ENCODE data around the gene ZER1.
"Not testable (repeated sequence)": the region's sequence is repeated elsewhere in the genome, so short reads cannot be mapped to it uniquely, and the experiment has no call there.

ZER1 gene

DNA sequence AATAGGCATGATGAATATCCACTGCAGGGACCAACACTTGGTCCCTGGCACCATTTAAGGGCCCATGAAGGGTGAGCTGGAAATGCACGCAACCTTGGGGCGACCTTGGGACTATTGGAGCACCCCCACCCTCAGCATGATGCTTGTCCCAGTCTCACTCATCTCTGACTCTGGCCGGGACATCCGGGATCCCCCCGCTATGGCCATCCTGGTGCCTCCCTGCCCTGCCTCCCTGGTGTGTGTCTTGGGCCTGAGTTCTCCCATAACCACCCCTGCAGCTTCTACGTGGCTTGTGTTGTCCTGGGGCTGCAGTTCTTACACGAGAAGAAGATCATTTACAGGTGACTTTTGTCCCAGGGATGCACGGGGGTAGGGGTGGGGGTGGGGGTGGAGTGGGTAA, 53.7 kb downstream of the ZER1 start:
- in situ Hi-C loops (cut with MboI; ENCODE audit: low sequenced_read_pairs) = no loop called here

DNA sequence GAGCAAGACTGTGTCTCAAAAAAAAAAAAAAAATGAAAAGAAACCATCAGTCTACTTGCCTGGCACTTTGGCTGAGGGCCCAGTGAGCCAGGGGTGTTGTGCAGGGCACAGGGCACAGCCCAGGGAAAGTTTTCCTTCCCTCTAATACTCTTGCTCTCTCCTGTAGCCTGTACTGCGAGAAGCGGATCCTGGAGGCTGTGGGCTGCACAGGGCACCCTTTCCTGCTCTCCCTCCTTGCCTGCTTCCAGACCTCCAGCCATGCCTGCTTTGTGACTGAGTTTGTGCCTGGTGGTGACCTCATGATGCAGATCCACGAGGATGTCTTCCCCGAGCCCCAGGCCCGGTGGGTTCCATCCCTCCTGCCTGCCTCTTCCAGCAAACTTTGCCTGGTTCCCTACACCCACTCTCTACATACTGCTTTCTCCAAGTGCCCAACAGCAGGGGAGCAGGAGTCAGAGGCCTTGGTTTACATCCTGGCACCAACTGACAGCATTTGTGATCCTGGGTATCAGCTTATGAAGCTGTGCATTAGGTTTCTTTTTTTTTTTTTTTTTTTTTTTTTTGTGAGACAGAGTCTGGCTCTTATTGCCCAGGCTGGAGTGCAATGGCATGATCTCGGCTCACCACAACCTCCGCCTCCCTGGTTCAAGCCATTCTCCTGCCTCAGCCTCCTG, 55.0 kb downstream of the ZER1 start:
- in situ Hi-C loops (cut with MboI; ENCODE audit: low sequenced_read_pairs) = no loop called here

GRCh38 chr9:128715436-128715750, 56.3 kb downstream of the ZER1 start:
- in situ Hi-C loops (cut with MboI; ENCODE audit: low sequenced_read_pairs) = no loop called here

DNA sequence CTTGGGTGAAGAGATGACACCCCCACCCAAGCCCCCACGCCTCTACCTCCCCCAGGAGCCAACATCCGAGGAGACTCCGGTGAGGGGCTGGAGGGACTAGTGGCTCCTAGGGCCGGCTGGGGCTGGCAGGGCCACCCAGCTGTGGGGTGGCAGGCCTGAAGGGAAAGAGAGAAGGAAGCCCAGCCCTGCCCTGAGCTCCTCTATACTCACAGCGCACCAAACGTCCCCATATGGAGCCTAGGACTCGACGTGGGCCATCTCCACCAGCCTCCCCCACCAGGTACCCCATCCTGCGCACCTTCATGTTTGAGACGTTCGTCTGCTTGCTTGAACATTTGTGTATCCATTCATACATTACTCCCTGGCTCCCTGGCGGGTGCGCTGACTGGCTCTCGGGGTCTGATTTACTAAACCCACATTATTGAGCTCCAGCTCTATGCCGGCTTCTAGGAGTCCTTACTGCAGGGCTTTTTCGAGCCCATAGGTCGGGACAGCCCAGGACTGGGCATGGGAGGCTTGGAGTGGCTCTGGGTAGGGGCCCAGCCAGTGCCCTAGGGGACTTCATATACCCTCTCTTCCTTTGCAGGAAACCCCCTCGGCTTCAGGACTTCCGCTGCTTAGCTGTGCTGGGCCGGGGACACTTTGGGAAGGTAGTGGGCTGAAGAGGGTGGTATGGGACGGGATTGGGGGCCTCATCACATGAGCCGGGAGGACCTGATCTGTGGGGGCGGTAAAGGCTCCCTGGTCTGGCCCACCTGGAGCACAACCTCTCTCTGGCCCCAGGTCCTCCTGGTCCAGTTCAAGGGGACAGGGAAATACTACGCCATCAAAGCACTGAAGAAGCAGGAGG, 56.9 kb downstream of the ZER1 start:
- in situ Hi-C loops (cut with MboI; ENCODE audit: low sequenced_read_pairs) = no loop called here

DNA sequence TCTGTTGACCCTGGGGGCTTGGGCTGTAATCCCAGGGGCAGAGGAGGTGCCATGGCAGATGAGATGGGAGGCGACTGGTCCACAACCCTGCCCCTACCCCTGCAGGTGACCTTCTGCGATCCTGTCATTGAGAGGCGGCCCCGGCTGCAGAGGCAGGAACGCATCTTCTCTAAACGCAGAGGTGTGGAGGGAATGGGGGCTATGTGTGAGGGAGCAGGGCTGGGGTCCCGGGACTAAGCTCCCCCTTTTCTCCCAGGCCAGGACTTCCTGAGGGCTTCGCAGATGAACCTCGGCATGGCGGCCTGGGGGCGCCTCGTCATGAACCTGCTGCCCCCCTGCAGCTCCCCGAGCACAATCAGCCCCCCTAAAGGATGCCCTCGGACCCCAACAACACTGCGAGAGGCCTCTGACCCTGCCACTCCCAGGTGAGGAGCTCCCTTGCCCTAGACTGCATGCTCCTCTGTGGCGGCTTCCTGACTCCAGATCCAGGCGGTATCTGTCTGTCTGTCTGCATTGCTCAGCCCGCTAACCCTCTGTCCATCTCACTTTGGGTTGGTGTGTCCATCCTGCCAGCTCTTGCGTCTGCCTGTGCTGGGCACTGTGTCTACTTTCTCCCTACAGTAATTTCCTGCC, 57.7 kb downstream of the ZER1 start:
- in situ Hi-C loops (cut with MboI; ENCODE audit: low sequenced_read_pairs) = no loop called here

- in situ Hi-C loops (cut with MboI; ENCODE audit: low sequenced_read_pairs) = no loop called here
Measured at GRCh38 chr9:128713411-128713780, 58.3 kb downstream of the ZER1 start.

DNA sequence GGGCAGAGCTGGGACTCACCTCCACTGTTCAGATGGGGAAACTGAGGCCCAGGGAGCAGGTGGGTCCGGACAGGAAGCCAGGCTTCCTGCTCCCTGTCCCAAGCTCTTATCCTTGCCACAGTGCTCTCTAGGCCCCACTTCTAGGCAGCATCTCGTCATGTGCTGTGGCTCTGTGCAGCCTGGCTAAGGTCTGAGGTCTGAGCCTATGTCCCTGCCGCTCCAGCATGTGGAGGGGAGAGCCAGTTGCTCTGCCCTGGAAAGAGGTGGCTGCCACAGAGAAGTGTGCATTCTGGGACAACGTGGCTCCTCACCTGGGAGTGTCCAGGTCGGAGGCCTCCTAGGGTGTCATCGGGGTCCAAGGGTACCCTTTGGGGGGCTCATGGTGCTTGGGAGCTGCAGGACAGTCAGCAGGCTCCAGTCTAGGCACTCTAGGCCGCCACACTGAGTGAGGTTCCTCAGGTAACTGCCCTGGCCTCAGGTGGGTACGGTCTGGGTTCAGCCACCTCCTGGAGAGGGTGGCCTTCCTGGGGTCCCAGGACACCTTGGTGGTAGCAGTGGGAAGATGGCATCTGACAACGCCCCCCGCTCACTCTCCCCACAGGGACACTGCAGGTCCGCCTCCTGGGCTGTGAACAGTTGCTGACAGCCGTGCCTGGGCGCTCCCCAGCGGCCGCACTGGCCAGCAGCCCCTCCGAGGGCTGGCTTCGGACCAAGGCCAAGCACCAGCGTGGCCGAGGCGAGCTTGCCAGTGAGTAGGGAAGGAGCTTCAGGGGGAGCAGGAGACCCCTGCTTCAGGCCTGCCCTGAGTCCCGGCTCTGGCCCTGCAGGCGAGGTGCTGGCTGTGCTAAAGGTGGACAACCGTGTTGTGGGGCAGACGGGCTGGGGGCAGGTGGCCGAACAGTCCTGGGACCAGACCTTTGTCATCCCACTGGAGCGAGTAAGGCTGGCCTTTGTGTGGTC, 59.0 kb downstream of the ZER1 start:
- in situ Hi-C loops (cut with MboI; ENCODE audit: low sequenced_read_pairs) = no loop called here

DNA sequence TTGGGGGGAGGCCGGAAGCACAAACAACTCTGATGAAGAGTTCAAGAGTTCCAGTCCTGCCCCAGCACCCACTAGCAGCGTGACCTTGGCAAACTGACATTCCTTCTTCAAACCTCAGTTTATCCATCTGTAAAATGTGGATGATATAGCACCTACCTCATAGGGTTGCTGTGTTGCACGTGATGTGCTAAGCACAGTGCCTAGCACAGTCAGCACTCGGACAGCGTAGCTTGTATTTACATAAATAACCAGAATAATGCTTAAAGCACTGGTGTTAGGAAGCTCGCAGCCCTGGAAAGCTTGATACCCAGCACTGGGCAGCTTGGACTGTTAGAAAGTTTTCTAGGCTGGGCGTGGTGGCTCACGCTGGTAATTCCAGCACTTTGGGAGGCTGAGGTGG, 64.3 kb downstream of the ZER1 start:
- in situ Hi-C loops (cut with MboI; ENCODE audit: low sequenced_read_pairs) = no loop called here

- in situ Hi-C loops (cut with MboI; ENCODE audit: low sequenced_read_pairs) = no loop called here
Measured at GRCh38 chr9:128706671-128707381, 64.9 kb downstream of the ZER1 start.

GRCh38 chr9:128706045-128706444, 65.7 kb downstream of the ZER1 start:
- in situ Hi-C loops (cut with MboI; ENCODE audit: low sequenced_read_pairs) = no loop called here

DNA sequence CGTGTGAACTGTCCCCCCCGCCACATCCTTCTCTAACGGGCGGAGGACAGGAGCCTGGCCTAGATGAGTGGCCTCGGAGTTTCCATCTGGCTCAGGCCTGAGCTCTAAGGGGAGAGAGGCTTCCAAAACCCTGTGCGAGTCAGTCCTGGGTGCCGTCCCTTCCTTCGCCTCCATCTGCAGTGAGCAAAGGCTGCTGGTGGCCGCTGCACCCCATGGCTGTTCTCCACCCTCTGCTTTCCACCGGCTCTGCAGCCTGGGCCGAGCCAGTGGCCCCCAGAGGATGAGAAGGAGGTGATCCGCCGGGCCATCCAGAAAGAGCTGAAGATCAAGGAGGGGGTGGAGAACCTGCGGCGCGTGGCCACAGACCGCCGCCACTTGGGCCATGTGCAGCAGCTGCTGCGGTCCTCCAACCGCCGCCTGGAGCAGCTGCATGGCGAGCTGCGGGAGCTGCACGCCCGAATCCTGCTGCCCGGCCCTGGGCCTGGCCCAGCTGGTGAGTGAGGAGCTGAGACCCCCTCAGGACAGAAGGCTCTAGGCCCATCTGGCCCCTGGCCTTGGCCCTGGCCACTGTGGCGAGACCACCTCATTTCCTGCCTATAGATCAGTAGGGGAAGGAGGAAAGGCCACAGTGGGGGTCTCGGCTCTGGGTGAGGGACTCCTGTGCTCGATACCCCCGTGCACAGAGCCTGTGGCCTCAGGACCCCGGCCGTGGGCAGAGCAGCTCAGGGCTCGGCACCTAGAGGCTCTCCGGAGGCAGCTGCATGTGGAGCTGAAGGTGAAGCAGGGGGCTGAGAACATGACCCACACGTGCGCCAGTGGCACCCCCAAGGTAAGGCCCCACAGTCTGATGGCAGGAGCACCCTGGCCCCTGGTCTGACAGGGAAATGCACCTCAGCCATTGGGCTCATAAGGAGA, 66.4 kb downstream of the ZER1 start:
- in situ Hi-C loops (cut with MboI; ENCODE audit: low sequenced_read_pairs) = no loop called here

- in situ Hi-C loops (cut with MboI; ENCODE audit: low sequenced_read_pairs) = no loop called here
Measured at GRCh38 chr9:128704356-128704670, 67.4 kb downstream of the ZER1 start.

- in situ Hi-C loops (cut with MboI; ENCODE audit: low sequenced_read_pairs) = no loop called here
Measured at GRCh38 chr9:128703616-128704355, 67.9 kb downstream of the ZER1 start.

DNA sequence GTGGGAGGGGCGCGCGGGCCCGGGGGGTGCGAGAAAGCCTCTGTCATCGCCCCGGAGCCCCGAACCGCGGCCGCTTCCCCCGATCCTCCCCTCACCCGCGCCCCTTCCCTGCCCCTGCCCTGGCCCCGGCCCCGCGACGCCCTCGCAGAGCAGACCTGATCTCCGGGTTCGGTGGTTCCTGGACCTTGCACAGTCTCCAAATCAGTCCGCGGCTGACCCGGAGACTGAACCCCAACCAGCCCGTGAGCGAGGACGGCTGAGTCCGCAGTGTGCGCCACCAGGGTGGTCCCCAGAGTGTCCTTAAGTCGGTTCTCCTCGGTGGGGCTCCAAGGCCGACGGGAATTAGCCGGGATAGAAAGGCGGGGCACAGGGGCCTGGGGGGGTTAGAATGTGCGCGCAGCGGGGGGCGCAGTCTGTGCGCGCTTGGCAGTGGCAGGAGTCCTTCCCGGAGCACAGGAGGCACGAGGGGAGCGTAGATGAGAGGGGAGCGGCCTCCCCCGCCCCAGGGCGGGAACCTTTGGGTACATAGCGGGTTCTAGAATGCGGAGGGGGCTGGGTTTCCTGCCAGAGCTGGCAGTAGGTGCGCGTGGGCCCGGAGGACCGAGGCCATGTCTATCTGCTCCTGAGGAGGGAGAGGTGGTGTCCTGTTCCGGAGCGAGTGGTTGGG, 68.6 kb downstream of the ZER1 start:
- in situ Hi-C loops (cut with MboI; ENCODE audit: low sequenced_read_pairs) = no loop called here

DNA sequence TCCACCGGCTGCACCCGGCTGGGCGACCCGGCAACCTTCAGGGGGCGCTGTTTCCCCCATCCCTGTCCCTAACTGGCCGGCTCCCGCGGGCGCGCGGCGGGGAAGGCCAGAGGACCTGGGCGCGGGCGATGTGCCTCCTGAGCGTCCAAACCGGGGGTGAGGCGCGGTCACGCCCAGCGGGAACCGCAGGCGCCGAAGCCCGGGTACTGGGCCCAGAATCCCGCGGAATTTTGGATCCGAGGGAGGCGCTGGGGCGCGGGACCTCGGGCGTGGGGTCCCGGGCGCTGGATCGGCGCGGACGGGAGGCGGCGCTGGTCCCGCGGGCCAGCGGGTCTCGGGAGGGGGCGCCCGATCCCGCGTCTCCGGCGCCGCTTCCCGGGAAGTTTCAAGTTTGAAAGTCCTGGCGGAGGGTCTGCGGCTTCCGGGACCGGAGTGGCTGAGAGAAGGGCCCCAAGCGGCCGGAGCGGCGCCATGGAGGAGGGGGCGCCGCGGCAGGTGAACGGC, 69.2 kb downstream of the ZER1 start, which contains the start of gene PKN3:
Gene PKN3, plus strand, starts transcription at position 59 of the 504 bp plus-strand sequence. Its CDS starts 413 bp downstream, at position 472.
- in situ Hi-C loops (cut with MboI; ENCODE audit: low sequenced_read_pairs) = no loop called here

DNA sequence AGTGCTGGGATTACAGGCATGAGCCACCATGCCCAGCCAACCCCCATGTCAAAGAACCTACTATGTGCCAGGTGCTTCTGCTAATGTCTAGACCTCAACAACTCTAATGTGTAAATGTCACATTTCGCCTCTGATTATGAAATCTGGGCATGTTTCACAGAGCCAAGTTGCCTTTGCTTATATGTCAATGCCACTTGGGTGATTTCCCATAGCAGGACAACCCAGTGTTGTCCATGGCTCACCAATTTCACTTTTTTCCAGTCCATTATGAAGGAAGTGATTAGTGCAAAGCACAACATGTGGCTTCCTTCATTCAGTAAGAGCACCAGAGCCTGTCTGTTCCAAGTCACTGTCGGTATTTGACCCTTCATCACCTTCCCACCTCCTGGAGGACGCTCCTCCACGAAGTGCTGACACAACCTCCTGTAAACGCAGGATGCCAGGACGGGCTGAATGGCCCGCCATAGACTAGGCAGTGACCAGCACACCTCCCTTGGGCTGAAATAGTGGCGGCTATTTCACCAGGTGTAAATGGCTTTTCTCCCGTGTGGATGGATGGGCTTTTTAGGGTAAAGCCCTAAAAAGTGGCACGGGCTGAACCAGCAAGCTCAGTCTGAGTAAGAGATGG, 70.4 kb downstream of the ZER1 start:
- in situ Hi-C loops (cut with MboI; ENCODE audit: low sequenced_read_pairs) = no loop called here

DNA sequence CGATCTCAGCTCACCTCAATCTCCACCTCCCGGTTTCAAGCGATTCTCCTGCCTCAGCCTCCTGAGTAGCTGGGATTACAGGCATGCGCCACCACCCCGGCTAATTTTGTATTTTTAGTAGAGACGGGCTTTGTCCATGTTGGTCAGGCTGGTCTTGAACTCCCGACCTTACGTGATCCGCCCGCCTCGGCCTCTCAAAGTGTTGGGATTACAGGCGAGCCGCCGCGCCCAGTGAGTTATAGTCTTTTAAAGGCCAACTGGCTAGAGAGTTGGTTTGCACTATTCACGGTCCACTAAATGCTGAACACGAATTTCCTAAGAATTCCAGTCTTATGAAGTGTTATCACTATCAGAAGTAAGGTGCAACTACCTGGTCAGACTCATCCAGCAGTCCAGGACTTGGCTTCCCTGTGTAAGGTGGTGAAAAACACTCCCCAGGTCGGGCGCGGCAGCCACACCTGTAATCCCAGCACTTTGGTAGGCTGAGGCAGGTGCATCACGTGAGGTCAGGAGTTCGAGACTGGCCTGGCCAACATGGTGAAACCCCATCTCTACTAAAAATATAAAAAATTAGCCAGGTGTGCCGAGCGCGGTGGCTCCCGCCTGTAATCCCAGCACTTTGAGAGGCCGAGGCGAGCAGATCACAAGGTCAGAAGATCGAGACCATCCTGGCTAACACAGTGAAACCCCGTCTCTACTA, 72.5 kb downstream of the ZER1 start:
- in situ Hi-C loops (cut with MboI; ENCODE audit: low sequenced_read_pairs) = not testable (repeated sequence)

Data from HL-60/S4 treated with retinoic acid at 250 ng/mL for 4 days and 3 days (cell line).